ENCODE data around the gene KRT13.

Gene KRT13

DNA sequence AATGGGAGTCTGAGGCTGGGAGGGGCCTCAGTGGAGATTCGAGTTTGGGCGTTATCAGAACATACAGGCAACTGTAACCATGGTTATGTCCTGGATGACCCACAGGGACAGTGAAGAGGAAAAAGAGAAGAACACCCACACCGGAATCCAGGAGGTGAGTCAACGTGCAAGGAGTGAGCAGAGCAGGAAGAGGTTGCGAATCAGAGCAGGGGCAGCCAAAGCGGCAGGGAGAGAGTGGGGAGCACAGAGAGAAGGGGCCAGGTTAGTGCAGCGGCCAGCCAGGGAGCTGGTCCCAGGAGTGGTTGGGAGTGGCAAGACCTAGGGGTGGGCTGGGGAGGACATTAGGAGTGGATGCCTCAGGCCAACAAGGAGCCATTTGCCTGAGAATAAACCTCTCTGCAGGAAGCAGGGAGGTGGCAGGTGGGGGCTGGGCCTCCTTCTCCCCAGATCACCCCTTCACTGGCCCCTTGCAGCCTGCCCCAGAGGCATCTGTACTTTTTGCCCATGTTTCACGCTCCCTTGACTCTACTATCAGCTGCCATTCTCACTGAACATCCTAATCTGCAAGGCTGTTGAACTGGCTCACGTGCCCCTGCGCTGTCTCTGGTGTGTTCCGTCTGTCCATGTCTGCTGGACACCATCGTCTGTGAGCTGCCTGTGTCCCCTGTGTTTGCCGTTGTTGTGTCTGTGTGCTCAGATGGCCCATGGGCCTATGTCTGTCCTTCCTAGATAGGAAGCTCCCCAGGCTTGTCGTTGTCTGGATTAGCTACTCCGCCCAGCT, 5.1 kb downstream of the KRT13 start:
- FAIRE-seq (no peak), DNase-seq (ENCODE audit: extremely low spot score, insufficient read length, low read depth) (no peak)

DNA sequence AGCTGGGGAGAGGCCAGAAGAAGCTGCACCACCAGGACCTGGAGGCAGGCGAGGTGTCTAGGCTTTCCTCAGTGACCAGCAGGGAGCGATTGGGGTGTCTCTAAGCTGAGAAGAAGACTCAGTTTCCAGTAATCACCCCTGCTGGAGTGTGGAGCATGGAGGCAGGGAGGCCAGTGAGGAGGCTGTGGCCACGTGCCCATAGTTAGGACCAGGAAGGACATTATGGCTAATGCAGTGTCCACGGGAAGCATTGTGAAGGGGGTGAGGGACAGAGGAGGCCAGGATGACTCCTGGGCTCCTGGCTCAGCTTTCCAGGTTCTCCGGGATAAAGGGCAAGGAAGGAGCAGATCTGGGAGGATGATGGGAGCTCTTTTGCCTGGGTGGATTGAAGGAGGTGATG, 5.7 kb downstream of the KRT13 start:
- DNase-seq (ENCODE audit: extremely low spot score, insufficient read length, low read depth): no peak
- FAIRE-seq: no peak

DNA sequence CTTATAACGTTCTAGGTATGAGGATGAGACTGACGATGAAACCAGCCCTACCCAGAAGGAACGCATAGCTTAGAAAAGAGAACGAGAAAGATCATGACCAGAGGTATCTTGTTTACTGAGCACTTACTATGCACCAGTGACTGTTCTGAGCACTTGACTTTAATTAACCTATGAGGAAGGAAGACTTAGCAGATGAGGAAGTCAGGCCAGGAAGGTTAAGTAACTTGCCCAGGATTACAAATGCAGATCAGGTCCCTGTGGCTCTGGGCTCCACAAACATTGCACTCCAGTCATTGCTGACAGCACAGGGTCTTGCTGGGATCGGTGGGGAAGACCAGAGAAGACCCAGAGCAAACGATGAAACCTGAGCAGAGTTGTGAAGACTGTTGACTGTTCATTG, 7.1 kb downstream of the KRT13 start:
- DNase-seq (ENCODE audit: extremely low spot score, insufficient read length, low read depth): no peak

DNA sequence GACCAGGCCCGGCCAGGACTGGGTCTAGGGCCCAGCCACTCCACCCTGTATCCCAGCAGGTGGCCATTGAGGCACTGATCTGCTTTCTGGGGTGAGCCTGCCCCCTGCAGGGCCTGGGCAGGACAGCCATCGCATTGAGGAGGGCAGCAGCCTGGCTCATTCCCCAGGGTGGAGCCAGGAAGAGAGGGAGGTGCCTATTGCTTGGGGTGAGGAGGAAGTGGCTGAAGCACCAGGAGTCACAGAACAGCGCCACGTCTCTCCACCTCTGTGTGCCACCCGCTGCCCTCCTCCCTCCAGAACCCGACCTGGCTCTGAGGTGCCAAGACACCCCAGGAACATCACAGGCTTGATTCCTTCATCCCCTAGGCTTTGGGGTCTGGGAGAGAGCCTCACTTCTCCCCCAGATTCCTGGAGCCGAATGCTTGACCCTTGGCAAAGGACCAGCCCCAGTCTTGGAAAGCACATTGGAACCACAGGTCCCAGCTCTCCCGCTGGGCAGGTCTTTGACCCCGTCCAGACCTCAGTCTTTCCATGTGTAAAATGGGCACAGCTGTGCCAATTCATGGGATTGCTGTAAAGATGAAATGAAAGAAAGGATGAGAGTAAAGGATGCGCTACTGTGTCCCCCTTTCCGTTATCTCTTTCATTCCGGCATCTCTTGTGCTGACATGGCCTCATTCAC, 8.5 kb downstream of the KRT13 start:
- FAIRE-seq (peak; percentile 83), DNase-seq (ENCODE audit: extremely low spot score, insufficient read length, low read depth) (peak; percentile 71)

More for the DNA sequence above, 7.1 kb downstream of the KRT13 start:
- FAIRE-seq: no peak

DNA sequence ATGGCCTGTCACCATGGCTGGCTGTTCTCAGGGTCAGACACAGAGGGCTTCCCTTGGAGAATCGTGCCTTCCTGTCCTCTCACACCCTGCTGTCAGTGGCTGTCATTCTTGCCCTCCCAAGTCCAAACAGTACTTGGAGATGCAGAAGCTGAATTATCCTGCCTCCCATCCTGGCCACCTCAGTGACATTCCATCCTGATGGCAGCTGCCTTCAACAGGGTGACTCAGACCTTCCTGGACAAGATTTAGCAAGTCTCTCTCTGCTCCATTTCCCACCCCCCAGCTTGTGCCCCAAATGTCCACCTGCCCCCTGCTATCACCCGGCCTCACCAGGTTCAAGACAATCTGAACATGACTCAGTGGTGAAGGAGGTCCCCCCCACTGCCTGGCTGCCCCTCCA, 10.9 kb downstream of the KRT13 start:
- FAIRE-seq (no peak), DNase-seq (ENCODE audit: extremely low spot score, insufficient read length, low read depth) (no peak)

DNA sequence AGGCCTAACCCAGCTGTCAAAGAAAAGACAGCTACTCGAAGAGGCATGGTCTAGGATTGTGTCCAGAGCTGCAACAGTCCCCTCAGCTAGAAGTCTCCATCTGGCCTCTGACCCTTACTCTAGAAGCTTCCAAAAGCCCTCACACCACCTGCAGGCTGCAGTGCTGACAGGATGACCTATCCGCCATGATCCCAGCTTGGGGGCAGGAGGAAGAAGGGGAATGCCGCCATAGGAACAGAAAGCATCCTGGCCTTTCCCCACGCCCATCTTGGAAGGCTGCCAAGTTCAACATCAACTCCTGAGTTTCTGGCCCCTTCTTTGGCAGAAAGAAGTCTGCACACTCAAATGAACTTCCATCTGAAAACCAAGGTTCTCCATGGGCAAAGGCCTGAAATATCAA, 12.6 kb downstream of the KRT13 start:
- FAIRE-seq (no peak), DNase-seq (ENCODE audit: extremely low spot score, insufficient read length, low read depth) (no peak)

DNA sequence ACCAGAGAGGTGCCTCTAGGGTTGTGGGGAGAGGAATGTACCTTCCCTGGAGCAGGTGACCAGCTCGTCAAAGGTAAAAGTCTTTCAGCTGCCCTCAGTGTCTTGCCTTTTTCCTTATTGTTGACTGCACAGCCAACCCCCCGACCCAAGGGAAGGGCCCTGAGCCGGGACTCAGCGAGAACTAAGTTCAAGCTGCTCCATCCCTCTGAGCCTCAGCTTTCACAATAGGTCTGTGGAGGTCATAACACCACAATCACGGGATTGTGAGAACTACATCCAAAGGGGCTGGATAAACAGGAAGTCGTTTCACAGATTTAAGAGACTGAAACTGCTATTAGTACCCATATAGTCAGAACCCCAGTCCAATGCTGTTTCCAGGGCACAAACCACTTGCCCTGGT, 13.1 kb downstream of the KRT13 start:
- DNase-seq (ENCODE audit: extremely low spot score, insufficient read length, low read depth): no peak
- no peak for FAIRE-seq

DNA sequence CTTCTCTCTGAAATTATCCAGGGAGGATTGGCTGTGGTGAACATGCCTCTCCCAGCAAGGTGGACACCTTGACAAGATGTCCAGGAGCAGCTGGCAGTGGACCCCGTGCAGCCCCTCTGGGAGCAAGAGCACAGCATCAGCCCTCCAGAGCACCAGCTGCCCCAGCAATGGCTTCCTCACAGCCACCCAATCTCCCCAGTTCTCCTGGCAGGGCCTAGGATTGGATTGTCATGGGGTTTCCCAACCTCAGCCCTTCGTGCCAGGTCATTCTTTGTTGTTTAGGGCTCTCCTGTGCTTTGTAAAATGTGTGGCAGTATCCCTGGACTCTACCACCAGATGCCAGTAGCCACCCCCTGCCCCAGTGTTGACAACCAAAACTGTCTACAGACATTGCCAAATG, 13.9 kb downstream of the KRT13 start:
- DNase-seq (ENCODE audit: extremely low spot score, insufficient read length, low read depth) (no peak), FAIRE-seq (no peak)

DNA sequence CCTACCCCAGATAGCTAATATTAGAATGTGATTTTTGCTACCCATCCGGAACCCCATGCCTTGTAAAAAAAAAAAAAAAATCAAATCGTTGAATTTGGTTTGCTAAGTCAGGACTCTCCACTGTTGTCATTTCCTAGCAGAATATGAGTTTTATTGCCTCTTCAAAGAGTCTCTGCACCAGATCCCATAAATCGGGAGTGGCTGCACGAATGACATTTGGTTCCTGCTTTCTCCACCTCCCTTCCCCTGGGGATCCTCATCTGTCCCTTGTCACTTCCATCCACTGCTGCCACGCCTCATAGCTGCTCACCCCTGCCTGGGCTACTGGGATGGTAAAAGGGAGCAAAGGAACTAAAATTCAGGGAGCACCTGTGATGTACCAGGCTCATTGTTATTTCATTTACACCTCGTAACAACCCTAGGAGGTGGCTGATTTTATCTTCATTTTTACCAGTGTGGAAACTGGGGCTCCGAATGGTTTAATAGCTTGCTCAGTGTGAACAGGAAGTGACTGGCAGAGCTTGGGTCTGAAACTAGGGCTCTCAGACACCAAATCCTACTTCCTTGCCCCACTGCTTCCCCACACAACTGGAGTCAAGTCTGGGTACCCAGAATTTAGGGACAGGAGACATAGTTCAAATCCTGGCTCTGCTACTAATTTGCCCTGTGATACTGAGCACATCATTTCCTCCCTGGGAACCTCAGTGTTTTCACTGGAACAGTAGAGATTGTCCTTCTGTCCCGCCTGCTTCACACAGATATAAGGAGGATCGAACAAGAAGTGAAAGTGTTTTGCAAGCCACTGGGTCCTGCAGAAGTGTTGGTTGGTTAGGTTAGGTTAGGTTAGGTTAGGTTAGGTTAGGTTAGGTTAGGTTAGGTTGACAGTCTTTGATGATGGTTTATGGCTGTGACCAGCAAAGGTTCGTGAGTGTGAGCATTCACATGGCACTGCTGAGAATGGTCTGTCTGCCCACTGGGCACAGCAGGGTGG, 15.1 kb downstream of the KRT13 start:
- FAIRE-seq (no peak), DNase-seq (ENCODE audit: extremely low spot score, insufficient read length, low read depth) (no peak)

DNA sequence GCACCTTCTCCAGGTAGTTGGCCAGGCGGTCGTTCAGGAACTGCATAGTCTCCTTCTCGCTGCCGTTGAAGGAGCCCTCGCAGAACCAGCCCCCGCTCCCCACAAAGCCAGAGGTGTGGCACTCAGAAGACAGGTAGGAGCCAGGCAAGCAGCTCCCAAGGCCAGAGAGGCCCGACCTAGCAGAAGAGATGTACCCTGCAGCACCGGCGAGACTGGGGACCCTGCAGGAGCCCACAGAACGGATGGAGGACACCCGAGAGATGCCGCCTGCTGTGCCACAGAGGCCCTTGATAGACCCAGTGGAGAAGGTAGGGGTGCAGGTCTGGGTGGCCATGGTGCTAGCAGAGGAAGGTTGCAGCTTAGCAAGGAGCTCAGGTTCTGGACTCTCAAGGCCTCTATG, 15.9 kb downstream of the KRT13 start, which contains the start of gene KRT36:
KRT36 (minus strand) TSS at position 380 of the 400 bp plus-strand sequence; CDS start at position 334, 46 bp downstream.
- DNase-seq (ENCODE audit: extremely low spot score, insufficient read length, low read depth): no peak
- no peak for FAIRE-seq

DNA sequence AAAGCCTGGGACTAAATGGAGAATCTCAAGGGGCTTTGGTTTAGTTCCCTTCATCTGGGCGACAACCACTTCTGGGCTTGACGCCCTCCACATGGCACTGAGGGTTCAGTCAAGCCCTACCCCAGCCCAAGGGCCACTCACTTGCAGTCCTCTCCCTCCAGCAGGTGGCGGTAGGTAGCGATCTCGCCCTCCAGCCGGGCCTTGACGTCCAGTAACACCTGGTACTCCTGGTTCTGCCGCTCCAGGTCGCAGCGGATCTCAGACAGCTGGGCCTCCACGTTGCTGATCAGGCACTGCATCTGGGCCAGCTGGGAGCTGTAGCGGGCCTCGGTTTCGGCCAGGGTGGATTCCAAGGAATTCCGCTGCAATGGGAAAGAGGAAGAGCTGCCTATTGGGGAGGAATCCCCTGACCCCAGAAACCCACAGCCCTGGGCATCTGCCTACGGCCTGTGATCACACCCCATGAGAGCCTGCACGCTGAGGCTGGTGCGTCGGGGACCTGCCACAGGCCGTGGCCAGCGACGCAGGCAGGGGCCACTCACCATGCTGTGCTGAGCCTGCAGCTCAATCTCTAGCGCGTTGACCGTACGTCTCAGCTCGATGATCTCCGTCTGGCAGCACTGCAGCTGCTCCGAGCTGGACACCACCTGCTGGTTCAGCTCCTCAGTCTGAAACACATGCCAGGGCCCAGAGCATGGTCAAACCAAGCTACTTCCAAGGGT, 18.4 kb downstream of the KRT13 start:
- FAIRE-seq: peak; percentile 12
- DNase-seq (ENCODE audit: extremely low spot score, insufficient read length, low read depth): no peak

DNA sequence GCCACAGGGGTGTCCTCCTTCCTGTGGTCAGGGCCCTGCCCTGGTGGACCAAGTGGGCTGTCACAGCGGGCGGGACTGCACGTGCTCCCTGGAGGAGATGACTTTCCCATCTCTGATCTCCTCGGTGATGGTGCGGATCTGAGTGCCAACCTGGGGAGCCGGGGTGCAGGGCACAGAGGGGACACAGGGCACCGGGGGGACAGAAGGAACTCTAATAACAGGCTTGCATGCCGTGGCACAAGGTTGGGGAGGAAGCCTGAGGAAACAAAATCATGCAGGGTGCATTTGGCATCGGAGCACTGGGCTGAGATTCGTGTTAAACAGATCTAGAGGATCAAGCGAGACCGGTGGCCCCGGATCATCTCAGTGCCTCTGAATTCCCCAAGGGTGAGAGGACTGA, 19.1 kb downstream of the KRT13 start:
- DNase-seq (ENCODE audit: extremely low spot score, insufficient read length, low read depth) (no peak), FAIRE-seq (no peak)

DNA sequence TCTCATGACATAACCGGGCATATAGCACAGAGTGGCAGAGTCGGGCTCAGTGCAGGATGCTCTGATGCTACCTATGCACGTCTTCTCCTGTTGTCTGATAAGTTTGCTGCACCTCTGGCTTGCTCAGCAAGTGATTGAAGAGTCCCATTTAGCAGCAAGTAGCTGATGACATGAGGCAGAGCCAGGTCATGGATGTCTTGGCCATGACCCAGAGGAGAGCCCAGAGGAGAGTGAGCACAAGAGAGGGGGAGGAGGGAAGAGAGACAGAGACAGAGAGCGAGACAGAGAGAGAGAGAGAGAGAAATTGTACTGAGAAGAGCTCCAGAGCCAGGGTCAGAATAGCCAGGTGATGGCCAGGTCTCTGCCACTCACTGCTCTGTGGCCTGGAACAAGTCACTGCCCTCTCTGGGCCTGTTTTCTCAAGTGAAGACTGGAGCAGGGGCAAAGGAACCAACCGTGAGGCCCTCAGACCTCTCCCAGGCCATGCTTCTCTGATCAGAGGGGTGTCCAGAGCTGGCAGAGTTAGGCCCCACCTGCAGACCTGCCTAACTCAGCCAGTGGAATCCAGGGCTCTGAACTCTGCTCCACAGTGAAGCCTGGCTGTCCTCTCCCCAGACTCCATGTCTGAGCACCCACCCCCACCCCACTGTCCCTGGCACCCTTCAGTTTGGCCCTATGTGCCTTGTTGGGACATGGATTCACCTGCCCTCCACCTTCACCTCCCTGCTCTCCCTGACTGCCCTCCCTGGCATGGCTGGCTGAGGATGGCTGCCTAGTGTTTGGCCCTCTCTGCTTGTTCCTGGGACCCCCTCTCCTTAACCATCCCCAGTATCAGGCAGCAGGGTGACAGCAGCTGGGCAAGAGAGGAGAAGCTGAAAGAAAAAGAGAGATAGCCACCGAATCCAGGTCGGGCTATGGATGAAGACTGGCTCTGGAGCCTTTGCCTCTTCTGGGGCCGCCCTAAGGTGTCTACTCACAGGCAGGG, 20.2 kb downstream of the KRT13 start:
- DNase-seq (ENCODE audit: extremely low spot score, insufficient read length, low read depth) (no peak), FAIRE-seq (no peak)

DNA sequence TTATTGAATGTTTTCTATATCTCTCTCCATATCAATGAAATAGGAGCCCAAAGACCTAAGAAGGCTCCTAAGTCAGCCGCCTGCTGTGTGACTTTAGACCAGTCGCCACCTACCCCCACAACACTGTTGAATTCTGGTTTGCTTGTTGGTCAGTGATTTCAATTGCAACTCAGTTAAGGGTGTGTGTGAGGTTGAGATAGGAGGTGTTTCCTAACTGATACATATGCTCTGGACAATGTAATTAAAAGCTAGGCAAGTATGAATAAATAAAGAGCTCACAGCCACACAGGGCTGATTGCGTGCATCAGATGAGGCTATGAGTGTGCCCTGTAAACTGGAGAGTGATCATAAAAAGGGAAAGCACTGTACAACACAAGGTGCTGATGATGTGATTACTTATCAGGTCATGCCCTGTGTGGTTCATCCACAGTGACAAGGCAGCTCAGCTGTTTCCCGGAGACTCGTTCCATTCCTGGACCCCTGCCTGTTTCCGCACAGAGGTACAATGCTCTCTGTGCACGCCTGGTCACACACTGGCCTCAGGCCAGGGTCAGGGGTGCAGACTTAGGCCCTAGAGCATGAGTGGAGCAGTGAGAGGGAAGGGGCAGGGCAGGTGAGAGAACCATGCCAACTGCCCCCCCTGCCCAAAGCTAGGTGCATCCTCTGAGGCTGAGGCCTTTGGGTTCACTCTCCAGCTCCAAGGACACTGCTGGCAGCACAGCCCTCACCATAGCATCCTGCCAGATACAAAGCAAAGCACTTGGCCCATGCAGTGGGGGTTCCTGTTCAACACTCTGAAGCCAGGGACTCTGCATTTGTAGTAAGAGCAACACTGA, 21.2 kb downstream of the KRT13 start:
- DNase-seq (ENCODE audit: extremely low spot score, insufficient read length, low read depth): no peak

DNA sequence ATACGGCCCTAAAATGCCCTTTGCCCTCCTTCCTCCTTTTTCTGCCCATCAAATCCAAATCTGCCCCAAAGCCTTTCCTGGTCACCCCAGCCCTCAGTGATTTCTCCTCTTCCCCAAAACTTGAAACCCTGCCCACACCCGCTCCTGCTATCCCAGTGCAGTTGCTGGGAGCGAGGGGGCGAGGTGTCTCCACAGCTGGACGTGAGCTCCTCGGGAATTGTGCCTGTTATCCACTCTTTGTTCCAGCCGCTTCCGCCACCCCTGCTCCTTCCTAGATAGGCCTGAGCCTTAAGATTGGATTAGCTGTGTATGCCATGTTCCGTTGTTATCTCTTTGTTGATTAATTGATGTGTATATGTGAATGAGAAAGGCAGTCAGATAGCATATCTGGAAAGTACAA, 21.9 kb downstream of the KRT13 start:
- no peak for FAIRE-seq
- no peak for DNase-seq (ENCODE audit: extremely low spot score, insufficient read length, low read depth)

More for the DNA sequence above, 21.2 kb downstream of the KRT13 start:
- FAIRE-seq: no peak

DNA sequence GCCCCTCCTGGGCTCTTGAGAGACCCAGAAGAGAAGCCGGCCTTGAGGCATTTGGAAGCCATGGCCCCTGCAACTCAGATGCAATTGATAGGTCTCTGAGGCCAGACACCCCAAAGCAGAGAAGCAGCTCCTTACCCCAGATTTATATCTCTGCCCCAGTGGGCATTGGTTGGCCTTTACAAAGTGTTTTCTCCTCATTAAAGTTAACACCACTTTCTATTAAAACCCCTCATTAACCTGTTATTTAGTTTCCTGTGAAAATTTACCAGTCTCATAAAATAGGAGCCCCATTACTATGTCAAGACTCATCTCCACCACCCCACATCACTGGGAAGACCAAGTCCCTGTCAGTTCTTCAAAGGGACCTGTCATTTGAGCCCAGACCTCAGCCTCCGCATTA, 24.4 kb downstream of the KRT13 start, which contains the start of gene KRT35:
KRT35 (minus strand) TSS at position 116 of the 400 bp plus-strand sequence; CDS start at position 62, 54 bp downstream.
- no peak for FAIRE-seq
- DNase-seq (ENCODE audit: extremely low spot score, insufficient read length, low read depth): no peak

DNA sequence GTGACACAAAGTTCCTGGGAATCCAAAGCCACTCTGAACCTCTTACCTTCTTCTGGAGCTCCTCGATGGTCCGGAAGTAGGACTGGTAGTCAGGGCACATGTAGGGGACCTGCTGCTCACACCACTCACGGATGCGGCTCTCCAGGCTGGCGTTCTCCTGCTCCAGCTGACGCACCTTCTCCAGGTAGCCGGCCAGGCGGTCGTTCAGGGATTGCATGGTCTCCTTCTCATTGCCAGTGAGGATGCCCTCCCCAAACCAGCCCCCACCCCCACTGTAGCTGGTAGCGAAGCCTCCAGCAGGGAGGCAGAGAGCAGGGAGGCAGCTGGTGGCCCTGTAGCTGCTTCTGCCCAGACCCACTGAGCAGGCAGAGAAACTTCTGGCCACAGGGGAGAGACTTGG, 24.8 kb downstream of the KRT13 start:
- no peak for FAIRE-seq
- DNase-seq (ENCODE audit: extremely low spot score, insufficient read length, low read depth): no peak

DNA sequence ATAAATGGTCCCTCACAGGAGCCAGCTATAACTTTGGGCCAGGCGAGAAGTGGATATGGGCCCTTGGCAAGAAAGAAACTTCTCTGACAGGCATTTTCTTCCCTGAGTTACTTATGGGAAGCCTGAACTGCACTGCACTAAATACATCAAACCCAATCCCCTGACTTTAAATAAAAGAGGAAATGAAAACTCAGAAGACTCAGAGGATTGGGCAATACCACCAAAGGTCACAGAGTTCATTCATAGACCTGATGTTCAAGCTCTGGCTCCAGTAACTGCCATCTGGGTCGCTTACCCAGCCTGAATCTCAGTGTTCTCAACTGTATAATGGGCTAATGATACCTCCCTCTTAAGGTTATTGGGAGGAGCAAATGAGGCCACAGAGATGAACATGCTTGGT, 25.3 kb downstream of the KRT13 start:
- no peak for FAIRE-seq
- no peak for DNase-seq (ENCODE audit: extremely low spot score, insufficient read length, low read depth)
